Liver (tissue), 9 donors: Measurements from ENCODE around the gene DPYD. TPM values are rescaled to one million over a fixed set of nuclear protein-coding genes. Genes with fewer than 3 reads are reported as not detected.

Source experiments
- DNase-seq: peaks from one replicate; pipeline ENCODE4 v3.0.0-alpha.2; 2017; ENCODE audit warnings: low spot score
- H3K27ac ChIP-seq, 2 donors: one replicate each; pipeline ENCODE4 v1.7.0; 2013; ENCODE audit warnings: inconsistent platforms in 2 of 2, low read length in 2 of 2, control low read depth in 1 of 2, low read depth in 1 of 2, mild to moderate bottlenecking in 1 of 2
- H3K27me3 ChIP-seq, 4 donors: one replicate each; pipeline versions ENCODE4 v1.6.1 to v1.7.0; 2013; ENCODE audit warnings: low read length in 3 of 4, inconsistent platforms in 1 of 4, mild to moderate bottlenecking in 1 of 4, moderate library complexity in 1 of 4; ENCODE audit not compliant: control insufficient read depth in 4 of 4, insufficient read depth in 4 of 4
- H3K36me3 ChIP-seq, 4 donors: one replicate each; pipeline versions ENCODE4 v1.6.1 to v1.7.0; 2013; ENCODE audit warnings: low read length in 3 of 4, mild to moderate bottlenecking in 3 of 4, low read depth in 1 of 4, moderate library complexity in 1 of 4; ENCODE audit not compliant: control insufficient read depth in 4 of 4, insufficient read depth in 3 of 4
- H3K4me1 ChIP-seq, 4 donors: one replicate each; pipeline versions ENCODE4 v1.6.1 to v1.7.0; 2013; ENCODE audit warnings: low read length in 3 of 4, mild to moderate bottlenecking in 3 of 4, moderate library complexity in 1 of 4; ENCODE audit not compliant: control insufficient read depth in 4 of 4, insufficient read depth in 4 of 4
- H3K4me3 ChIP-seq, 3 donors: one replicate each; pipeline versions ENCODE4 v1.6.1 to v1.7.0; 2013; ENCODE audit warnings: low read length in 3 of 3, control low read depth in 1 of 3, low read depth in 1 of 3, mild to moderate bottlenecking in 1 of 3
- H3K9ac ChIP-seq, 2 donors: one replicate each; pipeline ENCODE4 v1.7.0; 2013; ENCODE audit warnings: low read length in 2 of 2, mild to moderate bottlenecking in 2 of 2, moderate library complexity in 2 of 2, control low read depth in 1 of 2, low read depth in 1 of 2
- H3K9me3 ChIP-seq, 4 donors: one replicate each; pipeline versions ENCODE4 v1.6.1 to v1.7.0; 2013; ENCODE audit warnings: low read length in 3 of 4; ENCODE audit not compliant: control insufficient read depth in 4 of 4
- ATF3 ChIP-seq: IDR thresholded peaks from 2 replicates; pipeline ENCODE4 v1.6.1; 2016; ENCODE audit warnings: antibody characterized with exemption
- CTCF ChIP-seq: fragments of 150-350 bp; IDR thresholded peaks from 2 replicates; pipeline ENCODE4 v1.5.1; 2017; ENCODE audit warnings: improper control_type of control experiment, low read depth, low read length; ENCODE audit not compliant: missing input control
- EGR1 ChIP-seq, 2 donors: IDR thresholded peaks; 2 replicates each; pipeline ENCODE4 v1.6.1; 2016 to 2018; ENCODE audit warnings: antibody characterized with exemption in 2 of 2, low read depth in 2 of 2
- FOXA1 ChIP-seq: IDR thresholded peaks from 2 replicates; pipeline ENCODE4 v1.6.1; 2016; ENCODE audit warnings: antibody characterized with exemption
- FOXA2 ChIP-seq: IDR thresholded peaks from 2 replicates; pipeline ENCODE4 v1.6.1; 2016; ENCODE audit warnings: antibody characterized with exemption
- GABPA ChIP-seq, 2 donors: IDR thresholded peaks in 1 of 2; conservative IDR thresholded peaks in 1 of 2; 2 replicates each; pipeline ENCODE4 v1.6.1; 2016; ENCODE audit warnings: antibody characterized with exemption in 2 of 2, mild to moderate bottlenecking in 1 of 2, moderate library complexity in 1 of 2
- HNF4A ChIP-seq, 2 donors: conservative IDR thresholded peaks; 2 replicates each; pipeline ENCODE4 v1.6.1; 2016; ENCODE audit warnings: antibody characterized with exemption in 2 of 2, mild to moderate bottlenecking in 2 of 2
- HNF4G ChIP-seq: IDR thresholded peaks from 2 replicates; pipeline ENCODE4 v1.6.1; 2016; ENCODE audit warnings: antibody characterized with exemption
- JUND ChIP-seq, 2 donors: IDR thresholded peaks; 2 replicates each; pipeline ENCODE4 v1.6.1; 2016; ENCODE audit warnings: antibody characterized with exemption in 2 of 2
- MAX ChIP-seq: IDR thresholded peaks from 2 replicates; pipeline ENCODE4 v1.6.1; 2016; ENCODE audit warnings: antibody characterized with exemption
- NR2F2 ChIP-seq: IDR thresholded peaks from 2 replicates; pipeline ENCODE4 v1.6.1; 2016; ENCODE audit warnings: antibody characterized with exemption
- RAD21 ChIP-seq, 2 donors: IDR thresholded peaks; 2 replicates each; pipeline ENCODE4 v1.6.1; 2016; ENCODE audit warnings: antibody characterized with exemption in 2 of 2, mild to moderate bottlenecking in 2 of 2
- REST ChIP-seq: IDR thresholded peaks from 2 replicates; pipeline ENCODE4 v1.6.1; 2016; ENCODE audit warnings: antibody characterized with exemption, mild to moderate bottlenecking
- RXRA ChIP-seq, 2 donors: IDR thresholded peaks; 2 replicates each; pipeline ENCODE4 v1.6.1; 2017 to 2018; ENCODE audit warnings: antibody characterized with exemption in 2 of 2, mild to moderate bottlenecking in 1 of 2
- SP1 ChIP-seq: IDR thresholded peaks from 2 replicates; pipeline ENCODE4 v1.6.1; 2018; ENCODE audit warnings: antibody characterized with exemption, mild to moderate bottlenecking
- TAF1 ChIP-seq: conservative IDR thresholded peaks from 2 replicates; pipeline ENCODE4 v1.6.1; 2016; ENCODE audit warnings: antibody characterized with exemption, mild to moderate bottlenecking
- YY1 ChIP-seq: IDR thresholded peaks from 2 replicates; pipeline ENCODE4 v1.6.1; 2016; ENCODE audit warnings: antibody characterized with exemption, mild to moderate bottlenecking
- ZBTB33 ChIP-seq: IDR thresholded peaks from 2 replicates; pipeline ENCODE4 v1.6.1; 2016; ENCODE audit warnings: antibody characterized with exemption
- WGBS: extraction: QIAGEN DNeasy Blood & Tissue Kit; methylation state at CpG from one replicate; pipeline ENCODE4 v1.1.7; 2013; 5-methylcytosine and 5-hydroxymethylcytosine counted together
- polyA plus RNA-seq, 2 donors: library from polyadenylated mRNA; stranded (reverse) in 1 of 2; unstranded in 1 of 2; fragments of 200-250 nt in 1 of 2; fragments of >200 nt in 1 of 2; fragmentation: Nextera tagmentation in 1 of 2; extraction: Ambion mirVana in 1 of 2; gene quantifications; one replicate each; pipeline versions ENCODE4 v1.2.1 to v1.2.3, GENCODE V29; 2013 to 2015
- total RNA-seq, 2 donors: library from RNA; depleted of rRNA; stranded (reverse); fragments of >200 nt; gene quantifications; one replicate each; pipeline ENCODE4 v1.2.3, GENCODE V29; 2014
- donor health status: healthy.
- donor health status: healthy.
- donor health status: healthy.
- donor health status: healthy.
- donor health status: healthy.

DPYD gene
- total and polyA plus RNA-seq, 4 donors: 16.2 to 142 (median 47.0) TPM

GRCh38 chr1:97758541-97759057, 162.2 kb downstream of the DPYD start:
- WGBS: 70% methylated on average over 1 of the region's 1 CpG
- Histone ChIP-seq H3K36me3 (peaks cover 0 to 2% (median 0%) of the 10 kb centered on the region in 4 donors), H3K27ac (no peak overlapping the region), H3K27me3 (no peaks in the 10 kb centered on the region), H3K4me1 (peaks cover 4 to 12% (median 9%) of the 10 kb centered on the region in 4 donors), H3K9ac (no peak overlapping the region), H3K4me3 (no peak overlapping the region), H3K9me3 (no peaks in the 10 kb centered on the region)
- TF ChIP-seq NR2F2 (peak; percentile 14), MAX (no peak)
- no peak for DNase-seq

- Histone ChIP-seq H3K9ac (no peak overlapping the region), H3K36me3 (no peaks in the 10 kb centered on the region), H3K27ac (no peak overlapping the region), H3K27me3 (no peaks in the 10 kb centered on the region), H3K4me1 (no peaks in the 10 kb centered on the region), H3K9me3 (no peaks in the 10 kb centered on the region), H3K4me3 (no peak overlapping the region)
- TF ChIP-seq FOXA1: no peak
- no peak for TF ChIP-seq JUND (IDR thresholded peaks at IDR 0.05)
- no peak for TF ChIP-seq RAD21 (IDR thresholded peaks at IDR 0.05)
- no peak for TF ChIP-seq EGR1 (IDR thresholded peaks at IDR 0.05; ENCODE audit: low read depth in 2 of 2)
- no peak for TF ChIP-seq REST
- no peak for TF ChIP-seq TAF1
- no peak for TF ChIP-seq FOXA2
- no peak for TF ChIP-seq HNF4G
- no peak for TF ChIP-seq ATF3
- TF ChIP-seq GABPA (IDR thresholded peaks at IDR 0.05 in 1 of 2, conservative IDR thresholded peaks at IDR 0.05 in 1 of 2): no peak
- TF ChIP-seq NR2F2: no peak
- no peak for TF ChIP-seq CTCF
- no peak for TF ChIP-seq HNF4A (conservative IDR thresholded peaks at IDR 0.05)
- no peak for TF ChIP-seq ZBTB33
- no peak for TF ChIP-seq RXRA (IDR thresholded peaks at IDR 0.05)
- TF ChIP-seq SP1: no peak
- no peak for TF ChIP-seq MAX
- TF ChIP-seq YY1: no peak
- DNase-seq: no peak
Measured at GRCh38 chr1:97745912-97746311, 174.9 kb downstream of the DPYD start.
